Activated naive CD8-positive, alpha-beta T cell treated with anti-CD3 and anti-CD28 coated beads, Interleukin-2, amount 50 U/mL, for 24 hours (primary cell): Measurements from ENCODE around the gene ARGLU1.

Source experiments
- ATAC-seq: fragments of 150-1000 bp; cut with Tn5 transposase; one replicate; pipeline ENCODE4 v1.10.0; 2021
- DNase-seq: peaks from one replicate; pipeline ENCODE4 v3.0.0; 2021
- H3K27ac Mint-ChIP-seq: one replicate; pipeline ENCODE4 v1.8.0; 2021; ENCODE audit warnings: mild to moderate bottlenecking, mixed read lengths
- H3K27me3 Mint-ChIP-seq: one replicate; pipeline ENCODE4 v1.8.0; 2021; ENCODE audit warnings: mixed read lengths
- H3K36me3 Mint-ChIP-seq: one replicate; pipeline ENCODE4 v1.8.0; 2021; ENCODE audit warnings: low read depth, mixed read lengths
- H3K4me1 Mint-ChIP-seq: one replicate; pipeline ENCODE4 v1.8.0; 2021; ENCODE audit warnings: mixed read lengths
- H3K4me3 Mint-ChIP-seq: one replicate; pipeline ENCODE4 v1.8.0; 2021; ENCODE audit warnings: mild to moderate bottlenecking, moderate library complexity, mixed read lengths
- H3K9me3 Mint-ChIP-seq: one replicate; pipeline ENCODE4 v1.8.0; 2021; ENCODE audit warnings: mixed read lengths

ARGLU1 gene

DNA sequence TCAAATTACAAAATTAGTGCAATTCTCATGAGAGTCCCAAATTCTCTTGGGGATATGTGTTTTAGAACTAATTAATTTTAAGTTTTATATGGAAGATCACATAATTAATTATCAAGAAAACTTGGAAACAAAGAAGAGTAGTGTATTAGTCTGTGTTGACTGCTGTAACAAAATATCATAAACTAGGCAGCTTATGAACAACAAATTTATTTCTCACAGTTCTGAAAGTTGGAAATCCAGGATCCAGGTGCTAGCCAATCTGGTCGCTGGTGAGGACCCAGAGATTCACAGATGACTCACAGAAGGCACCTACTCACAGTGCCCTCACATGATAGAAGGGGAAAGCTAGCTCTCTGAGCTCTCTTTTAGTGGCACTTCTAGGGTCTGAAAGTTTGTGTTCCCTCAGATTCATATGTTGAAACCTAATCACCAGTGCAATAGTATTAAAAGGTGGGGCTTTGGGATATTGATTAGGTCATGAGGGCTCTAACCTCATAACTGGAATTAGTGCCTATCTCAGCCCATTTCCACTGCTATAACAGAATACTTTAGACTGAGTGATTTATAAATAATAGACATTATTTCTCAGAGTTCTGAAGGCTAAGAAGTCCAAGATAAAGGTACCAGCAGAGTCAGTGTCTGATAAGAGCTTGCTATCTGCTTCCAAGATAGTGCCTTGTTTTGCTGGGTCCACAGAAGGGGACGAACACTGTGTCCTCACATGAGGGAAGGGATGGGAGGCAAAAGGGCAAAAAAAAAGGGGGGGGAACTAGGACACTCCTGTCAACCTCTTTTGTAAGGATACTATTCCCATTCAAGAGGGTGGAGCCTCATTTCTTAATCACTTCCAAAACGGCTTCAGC lies 1.5 kb upstream of the ARGLU1 start:
- peaks cover 46% of the 10 kb centered on the region for H3K4me1 Mint-ChIP-seq
- no peak overlapping the region for H3K27ac Mint-ChIP-seq
- no peak for DNase-seq
- H3K9me3 Mint-ChIP-seq: no peaks in the 10 kb centered on the region
- H3K27me3 Mint-ChIP-seq: no peaks in the 10 kb centered on the region
- H3K36me3 Mint-ChIP-seq: peaks cover 28% of the 10 kb centered on the region
- ATAC-seq: no peak
- H3K4me3 Mint-ChIP-seq: no peak overlapping the region

GRCh38 chr13:106568299-106569003 lies 514 bp upstream of the ARGLU1 start:
- H3K9me3 Mint-ChIP-seq: no peaks in the 10 kb centered on the region
- peaks cover 25% of the 10 kb centered on the region for H3K36me3 Mint-ChIP-seq
- H3K27ac Mint-ChIP-seq: peak overlapping the region; percentile 91
- ATAC-seq: peak; percentile 17
- H3K27me3 Mint-ChIP-seq: no peaks in the 10 kb centered on the region
- H3K4me1 Mint-ChIP-seq: peaks cover 56% of the 10 kb centered on the region
- H3K4me3 Mint-ChIP-seq: peak overlapping the region; percentile 97
- no peak for DNase-seq

- peak; percentile 47 for ATAC-seq
- Mint-ChIP-seq H3K4me1 (peaks cover 70% of the 10 kb centered on the region), H3K9me3 (no peaks in the 10 kb centered on the region), H3K27ac (peak overlapping the region; percentile 91), H3K4me3 (peak overlapping the region; percentile 97), H3K27me3 (no peaks in the 10 kb centered on the region), H3K36me3 (peaks cover 25% of the 10 kb centered on the region)
- peak; percentile 53 for DNase-seq
Measured at GRCh38 chr13:106566641-106567473, 1.1 kb downstream of the ARGLU1 start.

- Mint-ChIP-seq H3K4me1 (peaks cover 79% of the 10 kb centered on the region), H3K27me3 (no peaks in the 10 kb centered on the region), H3K27ac (peak overlapping the region; percentile 69), H3K4me3 (peak overlapping the region; percentile 97), H3K36me3 (peaks cover 30% of the 10 kb centered on the region), H3K9me3 (no peaks in the 10 kb centered on the region)
- DNase-seq (no peak), ATAC-seq (no peak)
Measured at GRCh38 chr13:106565127-106565775, 2.7 kb downstream of the ARGLU1 start.

DNA sequence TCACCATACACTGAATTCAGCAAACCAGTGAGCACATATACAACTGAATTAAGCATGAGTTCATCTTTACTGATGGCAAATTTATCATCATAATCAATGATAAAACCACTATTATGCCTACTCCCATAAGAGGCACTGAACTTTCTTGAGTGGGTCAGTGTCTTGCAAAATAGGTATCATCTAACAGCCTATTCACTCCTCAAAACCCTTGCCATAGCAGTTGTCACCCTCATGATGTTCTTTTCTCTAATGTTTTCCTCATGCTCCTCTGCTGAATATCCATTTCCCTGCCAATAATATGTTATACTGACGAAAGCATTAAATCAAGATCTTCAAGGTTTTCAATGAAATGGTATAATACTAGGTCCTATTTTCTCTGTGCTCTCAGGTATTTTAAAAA lies 5.6 kb downstream of the ARGLU1 start:
- ATAC-seq (no peak), DNase-seq (no peak)
- Mint-ChIP-seq H3K36me3 (peaks cover 48% of the 10 kb centered on the region), H3K4me3 (peak overlapping the region; percentile 49), H3K9me3 (no peaks in the 10 kb centered on the region), H3K27me3 (no peaks in the 10 kb centered on the region), H3K4me1 (peaks cover 79% of the 10 kb centered on the region), H3K27ac (peak overlapping the region; percentile 83)

DNA sequence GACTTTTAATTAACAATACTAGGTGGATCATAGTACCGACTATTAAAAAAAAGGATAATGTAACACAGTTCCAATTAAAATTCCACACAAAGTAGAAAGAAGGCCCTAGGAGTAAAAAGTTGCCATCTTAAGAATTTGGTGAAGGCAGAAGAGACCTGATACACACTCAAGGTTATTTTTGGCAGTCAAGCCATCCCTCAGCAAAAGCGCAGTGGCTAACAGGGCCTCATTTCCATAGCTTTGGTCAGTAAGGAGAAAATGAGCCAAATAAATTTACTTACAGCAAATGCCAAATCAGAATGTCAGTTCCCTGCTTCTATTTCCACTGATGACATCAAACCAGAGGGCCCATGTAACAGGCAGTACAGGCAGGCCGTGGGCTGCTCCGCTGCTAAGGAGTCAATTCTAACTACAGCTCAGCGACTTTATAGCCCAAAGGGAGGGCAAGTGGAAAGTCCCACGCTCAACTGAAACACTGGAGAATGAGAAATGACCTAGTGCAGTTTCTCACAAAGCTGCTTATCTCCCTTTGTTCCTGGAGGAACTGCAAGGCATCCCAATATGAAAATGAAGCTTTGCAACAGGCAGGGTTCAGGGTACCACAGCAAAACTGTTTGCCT lies 6.3 kb downstream of the ARGLU1 start:
- Mint-ChIP-seq H3K27me3 (no peaks in the 10 kb centered on the region), H3K27ac (peak overlapping the region; percentile 83), H3K36me3 (peaks cover 49% of the 10 kb centered on the region), H3K9me3 (no peaks in the 10 kb centered on the region), H3K4me1 (peaks cover 79% of the 10 kb centered on the region), H3K4me3 (peak overlapping the region; percentile 53)
- ATAC-seq (peak; percentile 96), DNase-seq (peak; percentile 47)

- no peaks in the 10 kb centered on the region for H3K9me3 Mint-ChIP-seq
- peaks cover 72% of the 10 kb centered on the region for H3K4me1 Mint-ChIP-seq
- peak overlapping the region; percentile 47 for H3K4me3 Mint-ChIP-seq
- ATAC-seq (peak; percentile 73), DNase-seq (no peak)
- no peaks in the 10 kb centered on the region for H3K27me3 Mint-ChIP-seq
- peak overlapping the region; percentile 83 for H3K27ac Mint-ChIP-seq
- peaks cover 49% of the 10 kb centered on the region for H3K36me3 Mint-ChIP-seq
Measured at GRCh38 chr13:106560821-106561220, 7.1 kb downstream of the ARGLU1 start.

DNA sequence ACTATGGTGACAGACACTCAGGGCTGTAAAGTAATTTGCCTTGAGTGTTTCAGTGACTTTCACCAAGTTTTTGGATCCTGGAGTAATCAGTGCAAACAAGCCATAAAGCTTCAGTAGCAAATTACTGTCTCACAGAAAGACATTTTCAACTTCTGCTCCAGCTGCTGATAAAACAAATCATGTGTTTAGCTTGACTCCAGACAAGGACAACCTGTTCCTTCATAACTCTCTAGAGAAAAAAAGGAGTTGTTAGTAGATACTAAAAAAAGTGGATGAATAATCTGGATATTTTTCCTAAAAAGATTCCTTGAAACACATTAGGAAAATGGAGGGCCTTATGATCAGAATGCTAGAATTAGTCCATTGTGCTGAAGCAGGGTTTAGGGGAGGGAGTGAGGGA lies 9.4 kb downstream of the ARGLU1 start:
- ATAC-seq (no peak), DNase-seq (no peak)
- H3K4me3 Mint-ChIP-seq: no peak overlapping the region
- H3K9me3 Mint-ChIP-seq: no peaks in the 10 kb centered on the region
- H3K36me3 Mint-ChIP-seq: peaks cover 64% of the 10 kb centered on the region
- H3K27ac Mint-ChIP-seq: peak overlapping the region; percentile 22
- peaks cover 54% of the 10 kb centered on the region for H3K4me1 Mint-ChIP-seq
- no peaks in the 10 kb centered on the region for H3K27me3 Mint-ChIP-seq

GRCh38 chr13:106555631-106556328 lies 12.2 kb downstream of the ARGLU1 start:
- no peaks in the 10 kb centered on the region for H3K27me3 Mint-ChIP-seq
- H3K4me1 Mint-ChIP-seq: peaks cover 39% of the 10 kb centered on the region
- no peaks in the 10 kb centered on the region for H3K9me3 Mint-ChIP-seq
- peak overlapping the region; percentile 32 for H3K27ac Mint-ChIP-seq
- no peak for DNase-seq
- no peak for ATAC-seq
- no peak overlapping the region for H3K4me3 Mint-ChIP-seq
- H3K36me3 Mint-ChIP-seq: peaks cover 78% of the 10 kb centered on the region

DNA sequence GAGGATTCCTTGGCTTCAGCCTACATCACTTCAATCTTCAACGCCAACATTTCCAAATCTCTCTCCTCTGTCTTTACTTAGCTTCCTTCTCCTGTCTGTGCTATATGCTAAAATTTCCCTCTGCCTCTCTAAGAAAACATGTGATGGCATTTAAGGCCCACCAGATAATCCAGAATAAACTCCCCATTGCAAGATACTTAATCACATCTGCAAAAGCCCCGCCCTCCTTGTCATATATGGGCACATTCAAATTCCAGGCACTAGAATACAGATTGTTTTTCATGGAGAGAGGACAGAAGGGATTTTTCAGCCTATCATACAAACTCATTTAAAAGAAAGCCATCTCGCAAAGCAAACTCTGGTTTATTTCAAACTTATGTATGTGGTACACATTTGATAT lies 16.2 kb downstream of the ARGLU1 start:
- no peak for DNase-seq
- H3K4me1 Mint-ChIP-seq: peaks cover 35% of the 10 kb centered on the region
- ATAC-seq: no peak
- peaks cover 73% of the 10 kb centered on the region for H3K36me3 Mint-ChIP-seq
- H3K27ac Mint-ChIP-seq: no peak overlapping the region
- no peaks in the 10 kb centered on the region for H3K9me3 Mint-ChIP-seq
- H3K4me3 Mint-ChIP-seq: no peak overlapping the region
- no peaks in the 10 kb centered on the region for H3K27me3 Mint-ChIP-seq

DNA sequence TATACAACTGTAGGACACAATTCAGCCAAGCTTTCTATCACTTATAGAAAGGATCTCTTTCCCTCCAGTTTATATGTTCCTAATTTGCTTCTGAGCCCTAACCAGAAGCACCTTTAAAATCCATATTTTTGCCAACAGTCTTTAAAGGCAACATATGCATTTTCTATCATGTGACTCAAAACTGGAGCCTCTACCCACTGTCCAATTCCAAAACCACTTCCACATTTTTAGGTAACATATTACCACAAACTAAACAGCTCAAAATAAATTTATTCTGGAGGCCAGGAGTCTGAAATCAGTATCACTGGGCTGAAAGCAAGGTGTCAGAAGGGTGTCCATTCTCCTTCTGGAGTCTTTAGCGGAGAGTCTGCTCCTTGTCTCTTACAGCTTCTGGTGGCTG lies 16.6 kb downstream of the ARGLU1 start:
- H3K4me3 Mint-ChIP-seq: no peak overlapping the region
- peaks cover 69% of the 10 kb centered on the region for H3K36me3 Mint-ChIP-seq
- no peaks in the 10 kb centered on the region for H3K9me3 Mint-ChIP-seq

DNA sequence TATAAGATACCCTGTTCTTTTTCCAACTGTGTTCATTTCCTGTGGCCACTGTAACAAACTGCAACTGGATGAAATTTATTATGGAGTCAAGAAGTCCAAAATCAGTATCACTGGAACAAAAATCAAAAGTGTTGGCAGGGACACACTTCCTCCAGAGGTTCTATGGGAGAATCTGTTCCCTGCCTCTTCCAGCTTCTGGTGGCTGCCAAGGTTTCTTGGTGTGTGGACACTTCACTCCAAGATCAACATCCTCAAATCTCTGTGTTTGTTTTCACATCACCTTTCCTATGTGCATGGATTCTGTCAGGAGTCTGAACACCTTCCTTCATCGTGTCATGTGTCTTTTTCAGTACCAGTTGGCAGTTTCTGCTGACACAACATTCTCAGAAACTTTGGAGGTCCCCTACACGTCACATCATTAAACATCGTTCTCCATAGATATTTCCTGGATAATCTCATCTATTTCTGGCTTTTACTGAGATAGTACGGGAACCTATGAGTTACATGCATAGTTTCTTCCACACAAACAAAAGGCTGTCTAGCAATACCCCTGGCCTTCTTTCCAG lies 17.3 kb downstream of the ARGLU1 start:
- ATAC-seq (no peak), DNase-seq (no peak)
- H3K4me3 Mint-ChIP-seq: no peak overlapping the region
- H3K27me3 Mint-ChIP-seq: no peaks in the 10 kb centered on the region
- H3K36me3 Mint-ChIP-seq: peaks cover 62% of the 10 kb centered on the region
- H3K4me1 Mint-ChIP-seq: peaks cover 32% of the 10 kb centered on the region
- H3K9me3 Mint-ChIP-seq: no peaks in the 10 kb centered on the region
- peak overlapping the region; percentile 26 for H3K27ac Mint-ChIP-seq

More for the DNA sequence above, 16.6 kb downstream of the ARGLU1 start:
- Mint-ChIP-seq H3K27me3 (no peaks in the 10 kb centered on the region), H3K27ac (no peak overlapping the region), H3K4me1 (peaks cover 35% of the 10 kb centered on the region)
- DNase-seq (no peak), ATAC-seq (no peak)

DNA sequence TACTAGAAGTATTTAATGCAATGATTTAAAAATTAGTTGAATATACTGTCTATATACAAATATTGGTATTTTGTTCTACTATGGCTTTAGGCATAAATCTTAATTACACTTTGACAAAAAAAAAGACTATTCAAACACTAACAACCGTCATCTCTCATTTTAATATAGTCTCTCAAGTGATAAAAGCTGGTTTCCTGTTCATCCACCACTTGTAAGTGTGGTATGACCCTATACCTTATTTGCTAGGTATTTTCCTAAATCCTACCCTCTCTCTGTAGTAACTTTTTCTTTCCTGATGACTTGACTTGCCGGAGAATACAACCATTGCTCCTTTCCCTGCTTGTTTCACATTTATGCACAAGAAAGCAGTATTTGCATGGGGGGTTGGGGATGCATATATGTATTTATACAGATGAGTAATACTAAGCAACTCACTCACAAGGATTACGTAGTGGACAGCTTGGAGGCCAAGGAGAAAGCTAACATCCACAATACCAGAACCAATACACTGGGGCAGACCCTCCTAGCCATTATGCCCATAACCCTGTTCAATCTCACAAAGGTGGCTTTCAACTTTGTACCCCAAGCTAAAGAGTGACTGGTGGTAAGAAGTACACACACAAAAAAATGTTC lies 19.8 kb downstream of the ARGLU1 start:
- Mint-ChIP-seq H3K27ac (peak overlapping the region; percentile 24), H3K36me3 (peaks cover 39% of the 10 kb centered on the region), H3K9me3 (no peaks in the 10 kb centered on the region)

More for the DNA sequence above, 19.8 kb downstream of the ARGLU1 start:
- ATAC-seq (no peak), DNase-seq (no peak)
- Mint-ChIP-seq H3K4me3 (no peak overlapping the region), H3K27me3 (no peaks in the 10 kb centered on the region), H3K4me1 (peaks cover 29% of the 10 kb centered on the region)
